ENCODE measurements around the gene CYP26B1. TPM values are rescaled to one million over a fixed set of nuclear protein-coding genes. Genes with fewer than 3 reads are reported as not detected.

Gene CYP26B1
- polyA plus RNA-seq, 1 experiment = 0.27 TPM

DNA sequence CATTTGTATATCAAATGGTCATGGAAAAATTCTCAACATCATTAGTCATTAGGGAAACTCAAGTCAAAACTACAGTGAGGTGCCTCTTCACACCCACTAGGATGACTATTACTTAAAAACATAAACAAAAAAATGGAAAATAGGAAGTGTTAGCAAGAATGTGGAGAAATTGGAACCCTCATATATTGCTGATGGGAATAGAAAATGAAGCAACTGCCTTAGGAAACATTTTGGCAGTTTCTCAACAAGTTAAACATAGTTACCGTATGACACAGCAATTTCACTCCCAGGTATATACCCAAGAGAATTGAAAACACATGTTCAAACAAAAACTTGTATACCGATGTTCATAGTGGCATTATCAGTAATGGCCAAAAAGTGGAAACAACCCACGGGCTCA is 18.1 kb upstream of the CYP26B1 start:
- ChIA-PET POLR2A (no interaction called here), CTCF (no interaction called here)
- TF ChIP-seq, protein P1, sequence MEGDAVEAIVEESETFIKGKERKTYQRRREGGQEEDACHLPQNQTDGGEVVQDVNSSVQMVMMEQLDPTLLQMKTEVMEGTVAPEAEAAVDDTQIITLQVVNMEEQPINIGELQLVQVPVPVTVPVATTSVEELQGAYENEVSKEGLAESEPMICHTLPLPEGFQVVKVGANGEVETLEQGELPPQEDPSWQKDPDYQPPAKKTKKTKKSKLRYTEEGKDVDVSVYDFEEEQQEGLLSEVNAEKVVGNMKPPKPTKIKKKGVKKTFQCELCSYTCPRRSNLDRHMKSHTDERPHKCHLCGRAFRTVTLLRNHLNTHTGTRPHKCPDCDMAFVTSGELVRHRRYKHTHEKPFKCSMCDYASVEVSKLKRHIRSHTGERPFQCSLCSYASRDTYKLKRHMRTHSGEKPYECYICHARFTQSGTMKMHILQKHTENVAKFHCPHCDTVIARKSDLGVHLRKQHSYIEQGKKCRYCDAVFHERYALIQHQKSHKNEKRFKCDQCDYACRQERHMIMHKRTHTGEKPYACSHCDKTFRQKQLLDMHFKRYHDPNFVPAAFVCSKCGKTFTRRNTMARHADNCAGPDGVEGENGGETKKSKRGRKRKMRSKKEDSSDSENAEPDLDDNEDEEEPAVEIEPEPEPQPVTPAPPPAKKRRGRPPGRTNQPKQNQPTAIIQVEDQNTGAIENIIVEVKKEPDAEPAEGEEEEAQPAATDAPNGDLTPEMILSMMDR (IDR thresholded peaks at IDR 0.05; ENCODE audit: insufficient read depth, low read depth, low read length) = no peak
- H3K4me3 ChIP-seq (ENCODE audit: low read depth, low read length) = no peak overlapping the region
- no peaks in the 10 kb centered on the region for H3K36me3 ChIP-seq (ENCODE audit: control insufficient read depth, insufficient read depth, low read length)
- no peak for DNase-seq (ENCODE audit: low read depth)
- no peaks in the 10 kb centered on the region for H3K27me3 ChIP-seq (ENCODE audit: control insufficient read depth, insufficient read depth, low read length)

DNA sequence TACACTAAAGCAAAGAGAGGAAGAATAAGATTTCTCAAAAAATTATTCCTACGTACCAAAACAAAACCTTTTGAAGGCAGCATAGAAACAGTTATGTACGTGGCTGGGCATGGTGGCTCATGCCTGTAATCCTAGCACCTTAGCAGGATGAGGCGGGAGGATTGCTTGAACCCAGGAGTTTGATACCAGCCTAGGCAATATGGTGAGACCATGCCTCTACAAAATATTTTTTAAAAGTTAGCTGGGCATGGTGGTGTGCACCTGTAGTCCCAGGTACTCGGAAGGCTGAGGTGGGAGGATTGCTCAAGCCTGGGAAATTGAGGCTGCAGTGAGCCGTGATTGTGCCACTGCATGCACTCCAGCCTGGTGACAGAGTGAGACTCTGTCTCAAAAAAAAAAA is 14.9 kb upstream of the CYP26B1 start:
- Histone ChIP-seq H3K36me3 (ENCODE audit: control insufficient read depth, insufficient read depth, low read length) (no peaks in the 10 kb centered on the region), H3K4me3 (ENCODE audit: low read depth, low read length) (no peak overlapping the region), H3K27me3 (ENCODE audit: control insufficient read depth, insufficient read depth, low read length) (no peaks in the 10 kb centered on the region)
- ChIA-PET CTCF (interaction anchor here (1.6 to 3.0 kb wide), 2 partner anchors 10 to 12 kb away, joined by 4 to 14 read pairs; no protein-coding TSS in a partner anchor), POLR2A (no interaction called here)
- TF ChIP-seq, protein P1 (IDR thresholded peaks at IDR 0.05; ENCODE audit: insufficient read depth, low read depth, low read length) = no peak
- no peak for DNase-seq (ENCODE audit: low read depth)

DNA sequence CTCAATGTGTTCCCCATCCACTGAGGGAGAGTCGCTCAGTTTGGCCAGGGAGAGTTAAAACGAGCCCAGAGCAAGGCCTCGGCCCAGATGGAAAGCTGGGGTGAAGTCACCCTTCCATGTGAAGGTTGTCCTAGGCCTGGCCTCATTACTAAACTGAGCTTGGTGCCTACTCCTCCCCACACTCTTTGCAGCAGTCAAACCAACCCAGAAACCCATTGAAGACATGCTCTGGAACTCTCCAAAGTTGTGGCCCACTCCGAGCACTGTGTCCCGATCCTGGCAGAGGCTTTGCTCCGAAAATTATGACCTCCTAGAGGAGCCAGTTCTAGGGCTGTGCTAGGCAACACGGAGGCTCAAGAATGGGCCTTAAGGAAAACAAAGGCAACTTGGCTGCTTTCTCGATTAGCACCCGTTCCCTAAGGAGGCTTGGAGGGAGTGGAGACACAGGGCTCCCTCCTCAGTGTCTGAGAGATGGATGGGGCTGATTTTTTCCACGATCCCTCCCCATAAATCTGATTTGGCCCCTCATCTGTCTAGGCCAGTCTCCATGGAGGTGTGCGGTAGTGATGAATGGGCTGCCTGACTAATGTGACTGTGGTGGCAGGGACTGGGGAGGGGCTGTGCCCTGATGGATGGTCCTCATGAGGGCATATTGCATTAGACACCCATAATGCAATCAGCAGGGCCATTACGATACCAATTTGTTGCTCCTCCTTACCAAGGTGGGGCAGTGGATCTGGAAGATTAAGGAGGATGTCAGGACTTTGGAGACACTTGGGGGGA is 11.7 kb upstream of the CYP26B1 start:
- ChIA-PET POLR2A (no interaction called here), CTCF (interaction anchor here (1.4 to 3.0 kb wide), 2 partner anchors 9 kb away, joined by 5 to 14 read pairs; no protein-coding TSS in a partner anchor)
- peaks cover 8% of the 10 kb centered on the region for H3K27me3 ChIP-seq (ENCODE audit: control insufficient read depth, insufficient read depth, low read length)
- no peak overlapping the region for H3K4me3 ChIP-seq (ENCODE audit: low read depth, low read length)
- DNase-seq (ENCODE audit: low read depth) = no peak
- no peaks in the 10 kb centered on the region for H3K36me3 ChIP-seq (ENCODE audit: control insufficient read depth, insufficient read depth, low read length)
- TF ChIP-seq, protein P1 (IDR thresholded peaks at IDR 0.05; ENCODE audit: insufficient read depth, low read depth, low read length) = no peak

DNA sequence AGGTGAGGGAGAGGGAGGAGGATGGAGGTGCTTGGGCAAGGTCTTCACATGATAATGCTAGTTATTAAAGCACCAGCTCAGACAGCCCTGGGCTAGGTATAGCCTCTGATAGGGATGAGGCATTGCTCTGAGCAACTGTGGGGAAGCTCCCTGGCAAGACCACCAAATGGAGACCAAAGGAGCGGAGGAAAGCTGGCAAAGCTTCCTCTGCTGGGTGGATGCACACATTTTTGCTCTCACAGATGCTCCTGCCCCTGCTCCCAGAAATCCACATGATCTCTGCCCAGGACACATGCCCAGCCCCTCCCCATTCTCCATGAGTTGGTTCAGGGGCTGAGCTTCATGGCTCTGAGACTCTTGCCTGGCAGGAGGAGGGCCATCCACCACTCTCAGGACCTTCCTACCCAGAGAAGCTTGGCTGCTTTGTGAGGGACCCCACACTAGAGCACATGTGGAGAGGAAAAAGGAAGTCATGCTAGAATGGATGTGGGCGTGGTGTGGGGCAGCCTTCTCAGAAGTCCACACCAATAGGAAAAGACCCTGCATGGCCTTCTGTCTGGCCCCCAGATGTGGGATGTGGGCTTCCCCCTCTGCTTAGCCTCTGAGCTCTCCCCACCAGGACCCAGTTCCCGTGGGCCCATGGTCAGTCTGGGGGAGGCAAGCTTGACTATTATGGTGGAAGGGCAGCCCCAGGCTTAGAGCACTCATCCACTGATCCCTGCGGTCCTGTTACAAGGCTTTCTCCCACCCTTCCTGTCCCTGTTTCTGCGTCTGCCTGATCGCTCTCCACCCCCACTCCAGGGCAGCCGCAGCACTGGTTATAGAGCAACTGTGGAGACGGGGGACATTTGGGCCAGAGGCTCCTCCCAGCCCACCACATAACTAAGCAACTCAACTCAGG is 10.5 kb upstream of the CYP26B1 start:
- POLR2A ChIA-PET = no interaction called here
- CTCF ChIA-PET = interaction anchor here (0.8 to 1.4 kb wide), 3 partner anchors 8 to 421 kb away, joined by 3 to 5 read pairs (median 4); no protein-coding TSS in a partner anchor

More for the DNA sequence above, 10.5 kb upstream of the CYP26B1 start:
- TF ChIP-seq, protein P1 (IDR thresholded peaks at IDR 0.05; ENCODE audit: insufficient read depth, low read depth, low read length) = no peak
- H3K4me3 ChIP-seq (ENCODE audit: low read depth, low read length) = no peak overlapping the region
- H3K27me3 ChIP-seq (ENCODE audit: control insufficient read depth, insufficient read depth, low read length) = peaks cover 8% of the 10 kb centered on the region
- H3K36me3 ChIP-seq (ENCODE audit: control insufficient read depth, insufficient read depth, low read length) = no peaks in the 10 kb centered on the region
- no peak for DNase-seq (ENCODE audit: low read depth)

Data from BJ (cell line).